ENCODE results near the gene C13orf46.

C13orf46 gene

GRCh38 chr13:114019367-114019766, 45.5 kb upstream of the C13orf46 start:
- Histone ChIP-seq H3K27me3 (no peaks in the 10 kb centered on the region), H3K9me3 (no peaks in the 10 kb centered on the region), H3K4me1 (no peaks in the 10 kb centered on the region), H3K4me3 (ENCODE audit: low read depth, low read length) (no peak overlapping the region), H3K36me3 (peaks cover 36% of the 10 kb centered on the region)
- TF ChIP-seq, protein P1, sequence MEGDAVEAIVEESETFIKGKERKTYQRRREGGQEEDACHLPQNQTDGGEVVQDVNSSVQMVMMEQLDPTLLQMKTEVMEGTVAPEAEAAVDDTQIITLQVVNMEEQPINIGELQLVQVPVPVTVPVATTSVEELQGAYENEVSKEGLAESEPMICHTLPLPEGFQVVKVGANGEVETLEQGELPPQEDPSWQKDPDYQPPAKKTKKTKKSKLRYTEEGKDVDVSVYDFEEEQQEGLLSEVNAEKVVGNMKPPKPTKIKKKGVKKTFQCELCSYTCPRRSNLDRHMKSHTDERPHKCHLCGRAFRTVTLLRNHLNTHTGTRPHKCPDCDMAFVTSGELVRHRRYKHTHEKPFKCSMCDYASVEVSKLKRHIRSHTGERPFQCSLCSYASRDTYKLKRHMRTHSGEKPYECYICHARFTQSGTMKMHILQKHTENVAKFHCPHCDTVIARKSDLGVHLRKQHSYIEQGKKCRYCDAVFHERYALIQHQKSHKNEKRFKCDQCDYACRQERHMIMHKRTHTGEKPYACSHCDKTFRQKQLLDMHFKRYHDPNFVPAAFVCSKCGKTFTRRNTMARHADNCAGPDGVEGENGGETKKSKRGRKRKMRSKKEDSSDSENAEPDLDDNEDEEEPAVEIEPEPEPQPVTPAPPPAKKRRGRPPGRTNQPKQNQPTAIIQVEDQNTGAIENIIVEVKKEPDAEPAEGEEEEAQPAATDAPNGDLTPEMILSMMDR (IDR thresholded peaks at IDR 0.05; ENCODE audit: low read depth, low read length), result no peak
- DNase-seq, result peak; percentile 63

- no peaks in the 10 kb centered on the region for H3K4me1 ChIP-seq
- TF ChIP-seq, protein P1 (IDR thresholded peaks at IDR 0.05; ENCODE audit: low read depth, low read length), result no peak
- H3K36me3 ChIP-seq, result peaks cover 36% of the 10 kb centered on the region
- H3K9me3 ChIP-seq, result no peaks in the 10 kb centered on the region
- DNase-seq, result no peak
- no peaks in the 10 kb centered on the region for H3K27me3 ChIP-seq
- H3K4me3 ChIP-seq (ENCODE audit: low read depth, low read length), result no peak overlapping the region
Observed at GRCh38 chr13:114018461-114019055, 44.7 kb upstream of the C13orf46 start.

GRCh38 chr13:114017966-114018365, 44.1 kb upstream of the C13orf46 start:
- H3K9me3 ChIP-seq, result no peaks in the 10 kb centered on the region
- no peaks in the 10 kb centered on the region for H3K27me3 ChIP-seq
- no peak overlapping the region for H3K4me3 ChIP-seq (ENCODE audit: low read depth, low read length)
- TF ChIP-seq, protein P1 (IDR thresholded peaks at IDR 0.05; ENCODE audit: low read depth, low read length), result no peak
- DNase-seq, result no peak
- no peaks in the 10 kb centered on the region for H3K4me1 ChIP-seq
- peaks cover 36% of the 10 kb centered on the region for H3K36me3 ChIP-seq

- Histone ChIP-seq H3K4me1 (no peaks in the 10 kb centered on the region), H3K4me3 (ENCODE audit: low read depth, low read length) (no peak overlapping the region), H3K27me3 (no peaks in the 10 kb centered on the region), H3K9me3 (no peaks in the 10 kb centered on the region), H3K36me3 (peaks cover 36% of the 10 kb centered on the region)
- peak; percentile 36 for DNase-seq
- TF ChIP-seq, protein P1 (IDR thresholded peaks at IDR 0.05; ENCODE audit: low read depth, low read length), result peak; percentile 42
Observed at GRCh38 chr13:114017028-114017630, 43.3 kb upstream of the C13orf46 start.

- Histone ChIP-seq H3K4me1 (no peaks in the 10 kb centered on the region), H3K4me3 (ENCODE audit: low read depth, low read length) (no peak overlapping the region), H3K27me3 (no peaks in the 10 kb centered on the region), H3K9me3 (no peaks in the 10 kb centered on the region), H3K36me3 (peaks cover 36% of the 10 kb centered on the region)
- DNase-seq, result no peak
- TF ChIP-seq, protein P1 (IDR thresholded peaks at IDR 0.05; ENCODE audit: low read depth, low read length), result no peak
Observed at GRCh38 chr13:114016321-114017027, 42.6 kb upstream of the C13orf46 start.

GRCh38 chr13:114015969-114016295, 42.1 kb upstream of the C13orf46 start:
- Histone ChIP-seq H3K36me3 (peaks cover 39% of the 10 kb centered on the region), H3K4me3 (ENCODE audit: low read depth, low read length) (no peak overlapping the region), H3K27me3 (no peaks in the 10 kb centered on the region), H3K4me1 (no peaks in the 10 kb centered on the region), H3K9me3 (no peaks in the 10 kb centered on the region)
- no peak for DNase-seq
- TF ChIP-seq, protein P1 (IDR thresholded peaks at IDR 0.05; ENCODE audit: low read depth, low read length), result no peak
